Measurements from ENCODE around the gene ZNF892. TPM values are rescaled to one million over a fixed set of nuclear protein-coding genes. Genes with fewer than 3 reads are reported as not detected.

Gene ZNF892
- total and polyA plus RNA-seq, 2 of the 13 experiments (the other 11 are each of a cell fraction or from before 2014, with no cell fraction given), result not detected

DNA sequence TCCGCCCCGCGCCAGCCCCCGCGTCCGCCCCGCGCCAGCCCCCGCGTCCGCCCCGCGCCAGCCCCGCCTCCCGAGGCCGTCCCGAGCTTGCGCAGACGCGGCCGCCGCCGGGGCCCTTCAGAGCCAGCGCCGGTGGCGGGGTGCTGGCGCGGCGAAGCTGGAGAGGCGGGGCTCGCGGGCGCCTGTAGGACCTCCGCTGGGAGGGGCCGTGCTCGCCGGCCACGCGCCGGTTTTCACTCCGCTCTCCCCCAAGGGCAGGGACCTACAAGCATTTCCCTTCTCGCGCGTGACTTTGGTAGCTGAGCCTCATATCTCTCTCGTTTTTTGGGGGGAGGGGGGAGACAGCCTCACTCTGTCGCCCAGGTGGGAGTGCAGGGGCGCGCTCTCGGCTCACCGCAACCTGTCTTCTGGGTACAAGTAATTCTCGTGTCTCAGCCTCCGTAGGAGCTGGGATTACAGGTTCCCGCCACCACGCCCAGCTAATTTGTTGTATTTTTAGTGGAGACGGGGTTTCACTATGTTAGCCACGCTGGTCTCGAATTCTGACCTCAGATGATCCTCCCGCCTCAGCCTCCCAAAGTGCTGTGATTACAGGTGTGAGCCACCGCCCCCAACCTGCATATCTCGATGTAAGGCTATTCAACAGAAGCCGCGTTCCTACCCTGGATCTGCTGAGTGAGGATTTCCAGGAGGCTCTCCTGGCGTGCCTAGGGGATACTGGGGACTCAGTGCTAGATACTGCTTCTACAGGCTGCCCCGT is 47.5 kb upstream of the ZNF892 start, which contains the start of gene ZNF514 (continued):
- TF ChIP-seq, protein P1, sequence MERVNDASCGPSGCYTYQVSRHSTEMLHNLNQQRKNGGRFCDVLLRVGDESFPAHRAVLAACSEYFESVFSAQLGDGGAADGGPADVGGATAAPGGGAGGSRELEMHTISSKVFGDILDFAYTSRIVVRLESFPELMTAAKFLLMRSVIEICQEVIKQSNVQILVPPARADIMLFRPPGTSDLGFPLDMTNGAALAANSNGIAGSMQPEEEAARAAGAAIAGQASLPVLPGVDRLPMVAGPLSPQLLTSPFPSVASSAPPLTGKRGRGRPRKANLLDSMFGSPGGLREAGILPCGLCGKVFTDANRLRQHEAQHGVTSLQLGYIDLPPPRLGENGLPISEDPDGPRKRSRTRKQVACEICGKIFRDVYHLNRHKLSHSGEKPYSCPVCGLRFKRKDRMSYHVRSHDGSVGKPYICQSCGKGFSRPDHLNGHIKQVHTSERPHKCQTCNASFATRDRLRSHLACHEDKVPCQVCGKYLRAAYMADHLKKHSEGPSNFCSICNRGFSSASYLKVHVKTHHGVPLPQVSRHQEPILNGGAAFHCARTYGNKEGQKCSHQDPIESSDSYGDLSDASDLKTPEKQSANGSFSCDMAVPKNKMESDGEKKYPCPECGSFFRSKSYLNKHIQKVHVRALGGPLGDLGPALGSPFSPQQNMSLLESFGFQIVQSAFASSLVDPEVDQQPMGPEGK (CRISPR knock-in tag; IDR thresholded peaks at IDR 0.05), result peak; percentile 48; the same call in 1 of the 2 replicates
- no peak for TF ChIP-seq JARID2 (CRISPR knock-in tag; IDR thresholded peaks at IDR 0.05; ENCODE audit: insufficient replicate concordance)
- TF ChIP-seq ZFP90 (CRISPR knock-in tag; IDR thresholded peaks at IDR 0.05; ENCODE audit: borderline replicate concordance), result no peak
- TF ChIP-seq ZNF251 (CRISPR knock-in tag; IDR thresholded peaks at IDR 0.05), result no peak
- no peak for TF ChIP-seq ATF1 (CRISPR knock-in tag; IDR thresholded peaks at IDR 0.05)
- no peak for TF ChIP-seq ZBTB21 (CRISPR knock-in tag; IDR thresholded peaks at IDR 0.05)
- no peak for TF ChIP-seq ZNF589 (CRISPR knock-in tag; conservative IDR thresholded peaks at IDR 0.05)
- TF ChIP-seq SNRNP70 (IDR thresholded peaks at IDR 0.05; ENCODE audit: low read depth, low read length), result no peak
- TF ChIP-seq, protein P2, sequence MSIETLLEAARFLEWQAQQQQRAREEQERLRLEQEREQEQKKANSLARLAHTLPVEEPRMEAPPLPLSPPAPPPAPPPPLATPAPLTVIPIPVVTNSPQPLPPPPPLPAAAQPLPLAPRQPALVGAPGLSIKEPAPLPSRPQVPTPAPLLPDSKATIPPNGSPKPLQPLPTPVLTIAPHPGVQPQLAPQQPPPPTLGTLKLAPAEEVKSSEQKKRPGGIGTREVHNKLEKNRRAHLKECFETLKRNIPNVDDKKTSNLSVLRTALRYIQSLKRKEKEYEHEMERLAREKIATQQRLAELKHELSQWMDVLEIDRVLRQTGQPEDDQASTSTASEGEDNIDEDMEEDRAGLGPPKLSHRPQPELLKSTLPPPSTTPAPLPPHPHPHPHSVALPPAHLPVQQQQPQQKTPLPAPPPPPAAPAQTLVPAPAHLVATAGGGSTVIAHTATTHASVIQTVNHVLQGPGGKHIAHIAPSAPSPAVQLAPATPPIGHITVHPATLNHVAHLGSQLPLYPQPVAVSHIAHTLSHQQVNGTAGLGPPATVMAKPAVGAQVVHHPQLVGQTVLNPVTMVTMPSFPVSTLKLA (IDR thresholded peaks at IDR 0.05), result no peak
- no peak for TF ChIP-seq SP4 (CRISPR knock-in tag; IDR thresholded peaks at IDR 0.05)
- TF ChIP-seq ZNF761 (CRISPR knock-in tag; conservative IDR thresholded peaks at IDR 0.05), result no peak
- TF ChIP-seq ZSCAN29 (CRISPR knock-in tag; conservative IDR thresholded peaks at IDR 0.05), result no peak
- TF ChIP-seq ARID2 (CRISPR knock-in tag; IDR thresholded peaks at IDR 0.05; ENCODE audit: borderline replicate concordance), result no peak
- TF ChIP-seq ZNF720 (CRISPR knock-in tag; IDR thresholded peaks at IDR 0.05), result no peak
- no peak for TF ChIP-seq AGO1 (IDR thresholded peaks at IDR 0.05; ENCODE audit: low read depth, low read length, poor library complexity, severe bottlenecking)
- TF ChIP-seq, protein P3, sequence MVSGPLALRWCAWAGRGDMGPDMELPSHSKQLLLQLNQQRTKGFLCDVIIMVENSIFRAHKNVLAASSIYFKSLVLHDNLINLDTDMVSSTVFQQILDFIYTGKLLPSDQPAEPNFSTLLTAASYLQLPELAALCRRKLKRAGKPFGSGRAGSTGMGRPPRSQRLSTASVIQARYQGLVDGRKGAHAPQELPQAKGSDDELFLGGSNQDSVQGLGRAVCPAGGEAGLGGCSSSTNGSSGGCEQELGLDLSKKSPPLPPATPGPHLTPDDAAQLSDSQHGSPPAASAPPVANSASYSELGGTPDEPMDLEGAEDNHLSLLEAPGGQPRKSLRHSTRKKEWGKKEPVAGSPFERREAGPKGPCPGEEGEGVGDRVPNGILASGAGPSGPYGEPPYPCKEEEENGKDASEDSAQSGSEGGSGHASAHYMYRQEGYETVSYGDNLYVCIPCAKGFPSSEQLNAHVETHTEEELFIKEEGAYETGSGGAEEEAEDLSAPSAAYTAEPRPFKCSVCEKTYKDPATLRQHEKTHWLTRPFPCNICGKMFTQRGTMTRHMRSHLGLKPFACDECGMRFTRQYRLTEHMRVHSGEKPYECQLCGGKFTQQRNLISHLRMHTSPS (CRISPR knock-in tag; IDR thresholded peaks at IDR 0.05; ENCODE audit: low read depth), result no peak
- TF ChIP-seq, protein P4, sequence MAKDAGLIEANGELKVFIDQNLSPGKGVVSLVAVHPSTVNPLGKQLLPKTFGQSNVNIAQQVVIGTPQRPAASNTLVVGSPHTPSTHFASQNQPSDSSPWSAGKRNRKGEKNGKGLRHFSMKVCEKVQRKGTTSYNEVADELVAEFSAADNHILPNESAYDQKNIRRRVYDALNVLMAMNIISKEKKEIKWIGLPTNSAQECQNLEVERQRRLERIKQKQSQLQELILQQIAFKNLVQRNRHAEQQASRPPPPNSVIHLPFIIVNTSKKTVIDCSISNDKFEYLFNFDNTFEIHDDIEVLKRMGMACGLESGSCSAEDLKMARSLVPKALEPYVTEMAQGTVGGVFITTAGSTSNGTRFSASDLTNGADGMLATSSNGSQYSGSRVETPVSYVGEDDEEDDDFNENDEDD (CRISPR knock-in tag; IDR thresholded peaks at IDR 0.05; ENCODE audit: borderline replicate concordance), result no peak; the same call in 1 of the 2 replicates
- no peak for TF ChIP-seq MXD4 (CRISPR knock-in tag; IDR thresholded peaks at IDR 0.05)
- TF ChIP-seq, protein P5, sequence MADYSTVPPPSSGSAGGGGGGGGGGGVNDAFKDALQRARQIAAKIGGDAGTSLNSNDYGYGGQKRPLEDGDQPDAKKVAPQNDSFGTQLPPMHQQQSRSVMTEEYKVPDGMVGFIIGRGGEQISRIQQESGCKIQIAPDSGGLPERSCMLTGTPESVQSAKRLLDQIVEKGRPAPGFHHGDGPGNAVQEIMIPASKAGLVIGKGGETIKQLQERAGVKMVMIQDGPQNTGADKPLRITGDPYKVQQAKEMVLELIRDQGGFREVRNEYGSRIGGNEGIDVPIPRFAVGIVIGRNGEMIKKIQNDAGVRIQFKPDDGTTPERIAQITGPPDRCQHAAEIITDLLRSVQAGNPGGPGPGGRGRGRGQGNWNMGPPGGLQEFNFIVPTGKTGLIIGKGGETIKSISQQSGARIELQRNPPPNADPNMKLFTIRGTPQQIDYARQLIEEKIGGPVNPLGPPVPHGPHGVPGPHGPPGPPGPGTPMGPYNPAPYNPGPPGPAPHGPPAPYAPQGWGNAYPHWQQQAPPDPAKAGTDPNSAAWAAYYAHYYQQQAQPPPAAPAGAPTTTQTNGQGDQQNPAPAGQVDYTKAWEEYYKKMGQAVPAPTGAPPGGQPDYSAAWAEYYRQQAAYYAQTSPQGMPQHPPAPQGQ (CRISPR knock-in tag; IDR thresholded peaks at IDR 0.05; ENCODE audit: borderline replicate concordance), result no peak
- no peak for TF ChIP-seq HNRNPK (IDR thresholded peaks at IDR 0.05; ENCODE audit: low read depth, low read length, poor library complexity, severe bottlenecking)
- TF ChIP-seq MXI1 (IDR thresholded peaks at IDR 0.05; ENCODE audit: borderline replicate concordance, low read depth, low read length), result no peak; the same call in 2 of the 3 replicates
